ENCODE results near the gene OTULIN.

OTULIN gene

GRCh38 chr5:14745753-14746152 lies 81.2 kb downstream of the OTULIN start:
- TF ChIP-seq CSRNP3 (CRISPR knock-in tag; IDR thresholded peaks at IDR 0.05) (no peak), ZNF70 (CRISPR knock-in tag; IDR thresholded peaks at IDR 0.05) (no peak), ESRRG (CRISPR knock-in tag; IDR thresholded peaks at IDR 0.05) (no peak), OSR1 (CRISPR knock-in tag; IDR thresholded peaks at IDR 0.05) (no peak), PATZ1 (CRISPR knock-in tag; IDR thresholded peaks at IDR 0.05; ENCODE audit: borderline replicate concordance) (no peak), POU6F1 (CRISPR knock-in tag; IDR thresholded peaks at IDR 0.05; ENCODE audit: borderline replicate concordance, low read depth) (no peak), ZNF8 (CRISPR knock-in tag; IDR thresholded peaks at IDR 0.05) (no peak), CREB5 (CRISPR knock-in tag; IDR thresholded peaks at IDR 0.05; ENCODE audit: low read depth) (no peak)
- ATAC-seq = no peak

GRCh38 chr5:14748180-14748900 lies 83.8 kb downstream of the OTULIN start:
- no peak for ATAC-seq
- TF ChIP-seq ISL1 (CRISPR knock-in tag; IDR thresholded peaks at IDR 0.05) = no peak
- TF ChIP-seq ZNF565 (CRISPR knock-in tag; conservative IDR thresholded peaks at IDR 0.05; ENCODE audit: low read depth) = no peak
- TF ChIP-seq GLIS3 (CRISPR knock-in tag; IDR thresholded peaks at IDR 0.05) = no peak
- TF ChIP-seq ESRRG (CRISPR knock-in tag; IDR thresholded peaks at IDR 0.05) = no peak
- TF ChIP-seq ZNF70 (CRISPR knock-in tag; IDR thresholded peaks at IDR 0.05) = no peak
- no peak for TF ChIP-seq ZC3H10 (CRISPR knock-in tag; IDR thresholded peaks at IDR 0.05)
- no peak for TF ChIP-seq TSHZ2 (CRISPR knock-in tag; IDR thresholded peaks at IDR 0.05)
- no peak for TF ChIP-seq RARB (CRISPR knock-in tag; IDR thresholded peaks at IDR 0.05)

All from SK-N-SH treated with all-trans-retinoic acid at 6 μM for 48 hours (cell line).